Mesendoderm (in vitro differentiated cells): Measurements from ENCODE around the gene HOMEZ.
A peak's percentile ranks its signal among the peaks of the same experiment; 100 is the strongest.

Source experiments
- DNase-seq: peaks from one replicate; pipeline ENCODE4 v3.0.0; 2013
- H2AK5ac ChIP-seq: 2 replicates; pipeline ENCODE4 v1.6.1; 2013; ENCODE audit warnings: low read length, inconsistent platforms
- H2BK120ac ChIP-seq: 2 replicates; pipeline ENCODE4 v1.6.1; 2013; ENCODE audit warnings: low read depth, mild to moderate bottlenecking, low read length, moderate library complexity, mixed read lengths
- H2BK15ac ChIP-seq: replicated peaks from 2 replicates; pipeline ENCODE4 v1.6.1; 2013; ENCODE audit warnings: low read depth, mild to moderate bottlenecking, moderate library complexity
- H2BK5ac ChIP-seq: 2 replicates; pipeline ENCODE4 v1.6.1; 2013; ENCODE audit warnings: low read length, inconsistent platforms
- H3K18ac ChIP-seq: 2 replicates; pipeline ENCODE4 v1.6.1; 2013; ENCODE audit warnings: mild to moderate bottlenecking, low read length, mixed read lengths
- H3K23ac ChIP-seq: one replicate; pipeline ENCODE4 v1.6.1; 2013; ENCODE audit warnings: low read length
- H3K27ac ChIP-seq: 2 replicates; pipeline ENCODE4 v1.5.1; 2013; ENCODE audit warnings: low read depth, mild to moderate bottlenecking, inconsistent platforms, low read length, moderate library complexity
- H3K27me3 ChIP-seq: 2 replicates; pipeline ENCODE4 v1.6.1; 2013; ENCODE audit warnings: low read length, control low read depth, mild to moderate bottlenecking, inconsistent platforms; ENCODE audit not compliant: insufficient read depth, poor library complexity
- H3K36me3 ChIP-seq: 2 replicates; pipeline ENCODE4 v1.6.1; 2013; ENCODE audit warnings: low read length, inconsistent platforms; ENCODE audit not compliant: control insufficient read depth, insufficient read depth
- H3K4ac ChIP-seq: one replicate; pipeline ENCODE4 v1.6.1; 2013; ENCODE audit warnings: low read depth, mild to moderate bottlenecking, low read length, moderate library complexity
- H3K4me1 ChIP-seq: 2 replicates; pipeline ENCODE4 v1.6.1; 2013; ENCODE audit warnings: low read depth, low read length, inconsistent platforms; ENCODE audit not compliant: control insufficient read depth
- H3K4me2 ChIP-seq: 2 replicates; pipeline ENCODE4 v1.6.1; 2013; ENCODE audit warnings: low read length
- H3K4me3 ChIP-seq: 2 replicates; pipeline ENCODE4 v1.5.1; 2013; ENCODE audit warnings: mild to moderate bottlenecking, low read length
- H3K56ac ChIP-seq: one replicate; pipeline ENCODE4 v1.6.1; 2013; ENCODE audit warnings: low read length
- H3K79me1 ChIP-seq: 2 replicates; pipeline ENCODE4 v1.6.1; 2013; ENCODE audit warnings: low read length, inconsistent platforms
- H3K79me2 ChIP-seq: 2 replicates; pipeline ENCODE4 v1.6.1; 2013; ENCODE audit warnings: mild to moderate bottlenecking, low read length; ENCODE audit not compliant: control insufficient read depth, insufficient read depth
- H3K9ac ChIP-seq: 2 replicates; pipeline ENCODE4 v1.6.1; 2013; ENCODE audit warnings: low read length, inconsistent platforms
- H4K5ac ChIP-seq: one replicate; pipeline ENCODE4 v1.6.1; 2013; ENCODE audit warnings: low read length
- H4K8ac ChIP-seq: one replicate; pipeline ENCODE4 v1.6.1; 2013; ENCODE audit warnings: low read depth, mild to moderate bottlenecking, control low read depth, low read length, moderate library complexity
- WGBS: extraction: QIAGEN DNeasy Blood & Tissue Kit; methylation state at CpG from one replicate; pipeline ENCODE4 v1.1.7; 2013; ENCODE audit warnings: low lambda C conversion rate, missing lambda C conversion rate; ENCODE audit not compliant: insufficient coverage; ENCODE audit errors: extremely low coverage; 5-methylcytosine and 5-hydroxymethylcytosine counted together

Gene HOMEZ

GRCh38 chr14:23324993-23325392 lies 39.1 kb upstream of the HOMEZ start:
- Histone ChIP-seq H3K56ac (no peak overlapping the region), H4K5ac (no peak overlapping the region), H4K8ac (no peak overlapping the region), H3K79me1 (peaks cover 7% of the 10 kb centered on the region), H2AK5ac (no peak overlapping the region), H3K79me2 (peaks cover 18% of the 10 kb centered on the region), H3K36me3 (peaks cover 3% of the 10 kb centered on the region), H3K4ac (no peak overlapping the region), H3K9ac (no peak overlapping the region), H3K27ac (no peak overlapping the region), H3K18ac (no peak overlapping the region), H2BK5ac (no peak overlapping the region), H3K4me1 (peaks cover 5% of the 10 kb centered on the region), H3K4me3 (no peak overlapping the region), H2BK120ac (no peak overlapping the region), H3K4me2 (no peak overlapping the region), H3K27me3 (no peaks in the 10 kb centered on the region), H3K23ac (no peak overlapping the region), H2BK15ac (no peak overlapping the region)
- DNase-seq: no peak
- no CpG with 5 or more reads among the region's 7 CpGs for WGBS

GRCh38 chr14:23324455-23324846 lies 38.5 kb upstream of the HOMEZ start:
- WGBS: no CpG with 5 or more reads among the region's 2 CpGs

GRCh38 chr14:23323838-23324454 lies 38.0 kb upstream of the HOMEZ start:
- Histone ChIP-seq H3K23ac (no peak overlapping the region), H3K56ac (no peak overlapping the region), H3K4me3 (no peak overlapping the region), H3K79me2 (peaks cover 18% of the 10 kb centered on the region), H4K5ac (no peak overlapping the region), H3K4ac (no peak overlapping the region), H3K18ac (no peak overlapping the region), H2BK5ac (no peak overlapping the region), H2AK5ac (no peak overlapping the region), H2BK15ac (no peak overlapping the region), H3K27ac (no peak overlapping the region), H3K36me3 (peaks cover 3% of the 10 kb centered on the region), H4K8ac (no peak overlapping the region), H2BK120ac (no peak overlapping the region), H3K4me1 (peaks cover 5% of the 10 kb centered on the region), H3K27me3 (no peaks in the 10 kb centered on the region), H3K4me2 (no peak overlapping the region), H3K9ac (no peak overlapping the region), H3K79me1 (peaks cover 7% of the 10 kb centered on the region)
- no CpG with 5 or more reads among the region's 18 CpGs for WGBS
- no peak for DNase-seq

More at GRCh38 chr14:23324455-23324846, 38.5 kb upstream of the HOMEZ start:
- Histone ChIP-seq H3K4me1 (peaks cover 5% of the 10 kb centered on the region), H3K18ac (no peak overlapping the region), H3K4me2 (no peak overlapping the region), H2AK5ac (no peak overlapping the region), H3K23ac (no peak overlapping the region), H3K56ac (no peak overlapping the region), H4K8ac (no peak overlapping the region), H3K79me2 (peaks cover 18% of the 10 kb centered on the region), H3K36me3 (peaks cover 3% of the 10 kb centered on the region), H3K27ac (no peak overlapping the region), H4K5ac (no peak overlapping the region), H2BK120ac (no peak overlapping the region), H3K4ac (no peak overlapping the region), H2BK15ac (no peak overlapping the region), H3K79me1 (peaks cover 7% of the 10 kb centered on the region), H2BK5ac (no peak overlapping the region), H3K27me3 (no peaks in the 10 kb centered on the region), H3K9ac (no peak overlapping the region), H3K4me3 (no peak overlapping the region)
- DNase-seq: no peak

- Histone ChIP-seq H2BK15ac (no peak overlapping the region), H2AK5ac (no peak overlapping the region), H3K36me3 (peaks cover 3% of the 10 kb centered on the region), H3K56ac (peak overlapping the region; percentile 98), H3K9ac (peak overlapping the region; percentile 100), H3K79me2 (peaks cover 18% of the 10 kb centered on the region), H3K27ac (no peak overlapping the region), H4K5ac (no peak overlapping the region), H3K4ac (no peak overlapping the region), H4K8ac (no peak overlapping the region), H3K4me1 (peaks cover 5% of the 10 kb centered on the region), H2BK120ac (no peak overlapping the region), H3K4me2 (peak overlapping the region; percentile 91), H3K18ac (no peak overlapping the region), H3K4me3 (peak overlapping the region; percentile 95), H2BK5ac (no peak overlapping the region), H3K23ac (no peak overlapping the region), H3K27me3 (no peaks in the 10 kb centered on the region), H3K79me1 (peaks cover 7% of the 10 kb centered on the region)
- no CpG with 5 or more reads among the region's 10 CpGs for WGBS
- no peak for DNase-seq
Observed at GRCh38 chr14:23322568-23323517, 36.9 kb upstream of the HOMEZ start.

- Histone ChIP-seq H3K56ac (peak overlapping the region; percentile 98), H3K23ac (peak overlapping the region; percentile 82), H2BK120ac (peak overlapping the region; percentile 86), H2BK15ac (no peak overlapping the region), H2AK5ac (peak overlapping the region; percentile 4), H3K4me3 (peak overlapping the region; percentile 95), H3K79me2 (peaks cover 18% of the 10 kb centered on the region), H3K9ac (peak overlapping the region; percentile 100), H2BK5ac (peak overlapping the region; percentile 65), H3K36me3 (peaks cover 3% of the 10 kb centered on the region), H3K4me1 (peaks cover 5% of the 10 kb centered on the region), H3K18ac (peak overlapping the region; percentile 99), H3K4ac (peak overlapping the region; percentile 99), H3K27ac (peak overlapping the region; percentile 98), H3K27me3 (no peaks in the 10 kb centered on the region), H3K79me1 (peaks cover 7% of the 10 kb centered on the region), H3K4me2 (peak overlapping the region; percentile 91), H4K5ac (no peak overlapping the region), H4K8ac (peak overlapping the region; percentile 94)
- WGBS: no CpG with 5 or more reads among the region's 64 CpGs
- peak; percentile 58 for DNase-seq
Observed at GRCh38 chr14:23321572-23322547, 35.9 kb upstream of the HOMEZ start.
